ENCODE data around the gene SWSAP1. TPM values are rescaled to one million over a fixed set of nuclear protein-coding genes. Genes with fewer than 3 reads are reported as not detected.

Gene SWSAP1
- total and polyA plus RNA-seq, 2 of the 8 experiments (the other 6 are each of a cell fraction or from before 2014, with no cell fraction given) = 3.1 to 5.2 TPM

DNA sequence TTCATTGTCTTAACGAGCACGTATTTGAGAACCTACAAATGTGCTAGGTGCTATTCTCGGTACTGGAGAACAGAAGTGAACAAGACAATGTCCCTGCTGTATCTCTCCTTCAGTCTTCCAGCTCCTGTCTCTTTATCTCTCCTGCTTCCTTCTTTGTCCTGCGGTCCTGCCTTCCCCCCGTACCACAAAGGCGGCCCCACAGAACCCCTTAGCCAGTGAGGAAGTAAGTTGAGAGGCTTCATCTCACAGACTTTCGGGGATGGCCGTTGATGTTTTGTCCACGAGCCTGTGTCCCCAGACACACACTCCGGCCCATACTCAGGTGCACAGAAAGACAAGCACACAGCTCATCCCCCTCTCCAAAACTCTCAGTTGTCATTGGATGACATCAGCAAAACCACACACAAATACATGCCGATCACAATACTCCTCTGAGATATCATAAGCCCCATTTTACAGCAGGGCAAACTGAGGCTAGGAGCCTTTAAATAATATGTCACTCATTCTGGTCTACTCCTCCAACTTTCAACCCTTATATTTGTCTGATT, 507 bp upstream of the SWSAP1 start:
- Histone ChIP-seq H3K27ac (ENCODE audit: low read depth, low read length) (no peak overlapping the region), H3K56ac (replicated peaks; ENCODE audit: insufficient read length, low read depth, low read length) (no peak overlapping the region), H2BK15ac (ENCODE audit: low read length) (no peak overlapping the region), H3K23me2 (ENCODE audit: low read depth, low read length) (peaks cover 7% of the 10 kb centered on the region), H3K18ac (ENCODE audit: extremely low read depth, low read length) (no peak overlapping the region), H2BK5ac (ENCODE audit: low read depth, low read length) (no peak overlapping the region), H3K23ac (ENCODE audit: insufficient read length) (no peak overlapping the region), H4K91ac (replicated peaks; ENCODE audit: insufficient read length, low read length) (no peak overlapping the region), H3K4me1 (replicated peaks in 1 of 4; ENCODE audit: control insufficient read depth in 3 of 4, insufficient read depth in 4 of 4, low read length in 3 of 4) (peaks cover 0 to 10% (median 8%) of the 10 kb centered on the region in 4 experiments; a peak in 6 of 7 replicates), H2AK5ac (ENCODE audit: low read depth, low read length) (peak overlapping the region; percentile 45; the same call in 1 of the 2 replicates), H3K9me3 (ENCODE audit: insufficient read depth in 2 of 2, low read depth in 1 of 2, low read length in 1 of 2) (no peaks in the 10 kb centered on the region), H3K27me3 (replicated peaks in 1 of 4; ENCODE audit: control insufficient read depth in 3 of 4, extremely low read depth in 1 of 4, insufficient read depth in 3 of 4, low read length in 3 of 4) (no peaks in the 10 kb centered on the region), H3K4me2 (ENCODE audit: insufficient read depth in 1 of 2, low read depth in 2 of 2, low read length in 2 of 2) (peak overlapping the region; percentile 74 to 79), H4K8ac (ENCODE audit: extremely low read depth, insufficient read depth, low read length) (no peak overlapping the region), H2BK12ac (ENCODE audit: low read depth, low read length) (no peak overlapping the region; the same call in 1 of the 2 replicates), H4K20me1 (replicated peaks in 1 of 2; ENCODE audit: control insufficient read depth in 1 of 2, insufficient read depth in 2 of 2, low read length in 2 of 2) (peaks cover 0 to 4% of the 10 kb centered on the region in 2 experiments), H3K4ac (replicated peaks; ENCODE audit: insufficient read length, low read depth, low read length) (no peak overlapping the region), H3K4me3 (ENCODE audit: extremely low read depth in 1 of 4, insufficient read depth in 2 of 4, low read depth in 3 of 4, low read length in 4 of 4) (peak overlapping the region; percentile 67 to 90 (median 71); a peak in 7 of 8 replicates), H3K79me2 (ENCODE audit: control insufficient read depth in 1 of 2, insufficient read depth in 2 of 2, low read length in 2 of 2) (no peaks in the 10 kb centered on the region), H2AFZ (ENCODE audit: low read length) (no peak overlapping the region), H3K36me3 (ENCODE audit: control insufficient read depth in 2 of 4, insufficient read depth in 4 of 4, low read length in 3 of 4) (no peaks in the 10 kb centered on the region), H3K14ac (ENCODE audit: insufficient read length) (no peak overlapping the region), H3K9ac (replicated peaks in 1 of 4; ENCODE audit: extremely low read depth in 1 of 4, low read depth in 3 of 4, low read length in 3 of 4) (no peak overlapping the region; a peak in 1 of 7 replicates), H2BK120ac (replicated peaks; ENCODE audit: low read depth, low read length) (no peak overlapping the region), H3K79me1 (ENCODE audit: low read depth, low read length) (no peaks in the 10 kb centered on the region; the same call in 1 of the 2 replicates), H2BK20ac (ENCODE audit: low read length) (no peak overlapping the region), H4K5ac (ENCODE audit: insufficient read length, low read depth, low read length) (no peak overlapping the region)
- ChIA-PET POLR2A (ENCODE audit: partially characterized antibody) (interaction anchor here (0.9 to 5.2 kb wide), 20 partner anchors 8 to 140 kb away, joined by 3 to 34 read pairs (median 8); partner anchors contain the start of genes CCDC159, EPOR, ODAD3 and PRKCSH), CTCF (ENCODE audit: partially characterized antibody) (interaction anchor here (0.6 to 16.8 kb wide), 7 partner anchors 9 to 1511 kb away, joined by 3 to 192 read pairs (median 16); partner anchors contain the start of genes EPOR, ODAD3, PRKCSH and TSPAN16)
- 87% methylated on average over 11 of the region's 11 CpGs; no CpG with 5 or more reads in 1 of the 2 experiments for WGBS, 2 experiments (ENCODE audit: extremely low coverage in 1 of 2, insufficient coverage in 1 of 2, insufficient read length in 1 of 2, insufficient replicate concordance in 2 of 2, low coverage in 1 of 2, low lambda C conversion rate in 2 of 2, missing lambda C conversion rate in 1 of 2)
- DNase-seq (ENCODE audit: low read depth in 1 of 2, low spot score in 2 of 2) = no peak
- no peak for FAIRE-seq
- TF ChIP-seq KDM5A (IDR thresholded peaks at IDR 0.05; ENCODE audit: low read length) (no peak), CHD1 (IDR thresholded peaks at IDR 0.05; ENCODE audit: low read depth, low read length) (no peak), GTF2F1 (IDR thresholded peaks at IDR 0.05; ENCODE audit: borderline replicate concordance, low read depth, low read length) (no peak), SIX5 (IDR thresholded peaks at IDR 0.05; ENCODE audit: low read depth, low read length) (no peak), HDAC2 (IDR thresholded peaks at IDR 0.05; ENCODE audit: borderline replicate concordance in 1 of 2, low read depth in 2 of 2, low read length in 2 of 2) (peak in 1 of 2 experiments; percentile 100; a peak in 2 of 4 replicates), EP300 (IDR thresholded peaks at IDR 0.05; ENCODE audit: borderline replicate concordance in 1 of 2, low read depth in 2 of 2, low read length in 2 of 2) (no peak), KDM1A (IDR thresholded peaks at IDR 0.05; ENCODE audit: borderline replicate concordance, low read length) (peak; percentile 100)
